GM21423 (cell line): ENCODE results near the gene AGMO.

Experiments
- ATAC-seq: cut with Tn5 transposase; IDR thresholded peaks from one replicate; pipeline ENCODE4 v1.9.1; 2021; ENCODE audit warnings: mild to moderate bottlenecking, moderate library complexity; ENCODE audit not compliant: unreplicated experiment

AGMO gene

DNA sequence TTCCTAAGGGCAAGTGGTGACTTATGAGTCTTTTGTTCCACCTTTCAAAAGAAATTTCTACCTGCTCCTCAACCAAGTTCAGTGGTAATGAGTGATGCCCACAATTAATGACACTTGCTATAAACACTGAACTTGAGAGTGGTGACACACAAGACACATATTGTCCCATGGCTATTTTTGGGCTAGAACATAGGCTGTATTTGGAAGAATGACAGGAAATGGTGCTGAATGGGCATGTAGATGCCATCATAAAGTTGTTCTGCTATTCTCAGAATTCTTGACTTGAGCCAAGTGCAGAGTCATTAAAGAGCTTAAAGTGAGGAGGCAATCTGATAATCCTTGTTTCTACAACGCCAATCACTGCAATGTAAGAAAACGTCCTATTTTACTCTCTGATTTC, 313.3 kb downstream of the AGMO start:
- no peak for ATAC-seq

DNA sequence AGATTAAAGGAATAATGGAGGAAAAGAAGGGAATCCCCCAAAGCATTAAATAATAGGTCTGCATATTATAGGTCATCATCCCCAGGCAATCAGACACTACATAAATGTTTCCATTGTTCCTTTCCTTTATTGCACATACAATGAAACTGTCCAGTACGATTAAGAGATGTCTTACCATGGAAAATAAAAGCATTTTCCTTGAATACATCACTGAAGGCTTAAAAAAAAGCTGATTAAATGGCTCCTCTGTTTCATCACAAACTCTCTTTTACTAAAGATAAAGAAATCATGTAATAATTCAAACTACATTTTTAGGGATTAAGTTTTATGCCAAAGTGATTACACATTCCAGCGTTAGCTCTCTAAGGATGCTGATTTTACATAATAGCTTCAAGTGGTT, 316.0 kb downstream of the AGMO start:
- ATAC-seq, result no peak

DNA sequence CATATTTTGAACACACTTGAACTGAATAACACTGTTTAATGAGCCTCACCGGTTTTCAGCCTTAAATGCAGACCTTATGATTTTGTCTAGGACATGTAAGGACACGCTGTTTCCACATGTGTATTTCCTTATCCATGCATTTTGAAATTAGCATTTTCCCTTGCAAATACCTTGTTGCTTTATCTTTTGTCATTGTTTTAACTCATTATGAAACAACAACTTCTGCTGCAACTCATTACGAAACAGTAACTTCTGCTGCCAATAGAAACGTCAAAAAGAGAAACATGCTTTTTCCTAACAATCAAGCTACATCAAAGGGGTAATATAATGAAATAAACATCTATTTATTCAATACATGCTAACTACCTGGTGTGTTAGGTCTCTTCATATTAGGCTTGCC, 322.0 kb downstream of the AGMO start:
- no peak for ATAC-seq

DNA sequence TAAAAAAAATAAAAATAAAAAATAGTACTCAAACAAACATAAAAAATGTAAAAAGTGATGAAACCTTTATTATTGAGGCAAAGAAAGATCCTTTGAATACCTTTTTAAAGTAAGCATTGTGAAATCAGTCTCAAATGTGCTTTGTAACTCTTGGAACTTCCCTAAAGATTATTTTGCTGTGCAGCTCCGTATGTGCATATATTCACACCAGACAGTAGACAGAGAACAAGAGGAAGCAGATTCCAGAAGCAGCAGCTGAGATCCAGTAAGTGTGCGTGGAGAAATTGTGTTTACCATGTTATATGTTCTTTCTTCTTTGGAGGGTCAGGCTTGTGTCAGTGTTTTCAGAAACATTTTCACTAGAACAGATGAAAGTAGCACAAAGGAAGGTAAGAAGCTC, 324.9 kb downstream of the AGMO start:
- no peak for ATAC-seq

DNA sequence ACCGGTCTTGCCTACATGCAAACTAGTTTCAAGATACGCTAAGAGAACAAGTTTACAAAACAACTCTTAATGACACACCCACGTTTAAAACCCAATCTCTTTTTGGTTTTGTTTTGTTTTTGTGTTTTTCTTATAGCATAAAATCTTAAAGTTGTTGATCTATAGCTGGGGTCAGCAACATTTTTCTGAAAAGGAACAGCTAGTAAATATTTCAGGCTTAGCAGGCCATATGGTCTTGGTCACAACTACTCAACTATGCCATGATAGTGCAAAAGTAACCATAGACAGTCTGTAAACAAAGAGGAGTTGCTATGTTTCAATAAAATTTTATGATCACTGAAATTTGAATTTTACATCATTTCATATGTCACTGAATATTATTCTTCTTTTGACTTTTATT, 327.4 kb downstream of the AGMO start:
- no peak for ATAC-seq

DNA sequence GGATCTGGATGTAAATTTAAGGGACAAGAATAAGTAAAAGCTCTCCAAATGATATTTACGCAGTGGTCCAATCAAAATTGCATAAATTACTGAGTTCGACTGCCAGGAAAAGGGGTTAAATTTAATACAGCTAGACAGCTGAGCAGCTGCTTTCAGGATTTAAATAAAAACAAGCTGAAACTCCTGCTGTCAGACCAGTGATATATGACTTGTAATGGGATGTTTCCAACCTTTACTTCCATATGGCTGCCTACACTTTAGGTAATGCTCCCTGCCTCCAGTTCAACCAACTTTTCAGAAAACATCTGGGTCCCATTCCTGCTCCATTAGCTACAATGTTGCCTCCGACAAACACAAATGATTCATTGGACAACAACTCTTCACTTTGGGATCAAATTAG, 333.0 kb downstream of the AGMO start:
- ATAC-seq, result no peak

DNA sequence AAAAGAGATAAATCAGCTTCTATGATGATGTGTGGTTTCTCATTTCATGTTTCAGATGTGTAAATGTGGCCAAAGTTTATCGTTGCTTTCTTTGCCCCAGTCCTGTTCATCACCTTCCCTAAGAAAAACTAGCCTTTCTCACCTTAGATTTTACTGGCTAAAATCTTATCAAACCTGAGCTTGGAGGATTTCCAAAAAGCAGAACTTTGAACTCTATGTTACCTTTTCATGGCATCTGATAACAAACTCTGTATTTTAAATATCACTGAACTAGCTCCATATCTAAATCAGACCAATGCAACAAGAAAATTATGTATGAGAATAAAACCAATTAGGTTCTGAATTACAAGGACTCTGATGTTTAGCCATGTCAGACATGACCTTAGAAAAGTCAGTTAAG, 335.8 kb downstream of the AGMO start:
- no peak for ATAC-seq

DNA sequence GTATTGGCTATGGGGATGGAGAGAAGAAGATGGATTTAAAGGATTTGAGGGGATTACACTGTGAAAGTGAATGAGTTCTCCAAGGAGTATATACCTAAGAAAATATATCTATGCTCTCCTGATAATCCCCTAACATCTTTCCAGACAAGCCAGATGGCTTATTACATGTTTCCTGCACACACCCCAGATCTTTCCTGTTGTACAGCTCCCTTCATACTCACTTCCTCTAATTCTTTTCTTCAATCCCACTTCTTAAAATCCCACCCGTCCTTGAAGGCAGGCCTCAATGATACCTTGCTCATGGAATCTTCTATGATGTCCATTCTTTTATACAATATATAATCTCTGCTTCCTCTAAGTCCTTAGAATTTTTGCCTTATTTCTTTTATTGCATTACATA, 342.1 kb downstream of the AGMO start:
- no peak for ATAC-seq

DNA sequence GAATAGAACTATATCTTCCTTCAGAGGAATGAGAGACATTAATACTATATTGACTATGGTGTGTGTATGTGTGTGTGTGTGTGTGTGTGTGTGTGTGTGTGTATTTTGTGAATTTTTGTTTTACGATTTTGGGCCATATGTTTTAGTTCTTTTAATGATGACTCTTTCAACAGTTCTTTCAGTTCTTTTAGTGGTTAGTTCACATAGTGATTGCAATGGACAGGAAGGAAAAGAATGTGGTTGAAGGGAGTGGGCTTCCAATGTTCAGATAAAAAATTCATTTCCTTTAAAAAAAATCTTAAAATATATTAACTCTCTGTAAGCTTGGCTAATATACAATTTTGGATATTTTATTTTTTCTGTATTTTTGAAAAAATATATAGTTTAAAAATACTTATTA, 343.6 kb downstream of the AGMO start:
- no peak for ATAC-seq

DNA sequence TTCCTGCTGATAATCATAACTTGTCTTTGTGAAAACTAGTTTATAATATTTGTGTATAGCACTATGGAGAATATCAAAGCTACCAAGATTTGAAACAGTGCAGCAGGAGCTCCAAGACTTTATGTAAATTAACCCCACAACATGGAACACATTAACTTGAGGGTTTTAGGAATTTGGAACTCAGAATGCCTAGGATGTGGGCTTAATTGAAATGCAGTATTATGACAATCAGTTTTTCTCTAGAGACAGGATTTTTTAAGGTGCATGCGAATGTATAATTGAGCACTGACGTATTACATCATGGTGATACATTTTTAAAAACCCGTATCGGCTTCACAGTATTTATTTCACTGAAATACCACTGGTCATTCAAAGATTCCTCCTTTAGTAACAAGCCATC, 346.2 kb downstream of the AGMO start:
- ATAC-seq, result no peak

DNA sequence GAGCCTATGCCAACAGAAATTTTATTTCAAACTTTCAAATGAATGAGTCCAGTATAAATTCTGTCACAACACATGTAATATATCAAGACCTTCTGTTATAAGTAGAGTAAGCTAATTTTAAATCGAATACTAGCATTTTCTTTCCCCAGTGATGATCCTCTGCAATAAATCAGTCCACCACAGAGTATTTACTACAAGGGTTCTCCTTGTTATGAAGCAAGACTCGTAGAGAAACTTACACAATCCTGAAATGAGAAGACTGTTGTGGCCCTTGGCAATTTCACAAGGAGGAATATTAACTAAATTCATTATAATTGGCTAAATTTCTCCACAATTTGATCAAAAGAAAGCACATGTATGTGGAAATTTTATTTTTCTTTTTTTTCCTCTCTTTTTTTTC, 346.8 kb downstream of the AGMO start:
- no peak for ATAC-seq

DNA sequence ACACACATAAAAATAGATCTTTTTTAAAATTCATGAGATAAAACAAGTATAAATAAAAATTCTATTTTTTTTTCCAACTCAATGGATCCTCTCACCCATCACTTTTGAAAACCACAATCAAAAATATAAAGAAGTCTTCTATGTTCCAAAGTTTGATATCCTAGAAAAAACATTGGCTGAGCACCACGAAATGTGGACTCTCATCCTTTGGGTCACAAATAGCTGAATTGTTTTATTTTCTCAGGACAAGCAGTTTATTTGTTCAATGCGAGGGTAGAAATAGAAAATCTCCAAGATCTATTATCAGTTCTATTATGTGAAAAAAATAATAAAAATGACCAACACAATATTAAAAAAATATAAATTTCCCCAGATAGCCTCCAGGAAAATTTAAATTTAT, 348.7 kb downstream of the AGMO start:
- ATAC-seq, result no peak

DNA sequence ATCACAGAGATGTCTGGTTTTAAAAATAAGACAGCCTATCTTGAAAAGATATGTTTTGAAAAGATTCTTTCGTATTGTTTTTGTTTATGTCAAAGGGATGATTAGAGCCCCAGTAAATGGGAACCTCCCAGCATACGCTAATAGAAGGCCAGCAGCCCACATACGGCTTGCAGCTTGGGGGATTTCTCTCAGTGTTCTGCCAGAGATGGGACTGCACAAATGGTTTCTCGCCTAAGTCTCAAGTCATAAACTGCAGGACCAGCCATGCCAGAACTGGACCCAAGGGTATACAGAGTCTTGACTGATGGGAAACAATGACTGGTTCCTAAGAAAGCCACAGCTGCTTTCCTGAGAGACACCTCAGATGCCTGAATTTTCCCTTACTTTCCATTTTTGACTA, 352.4 kb downstream of the AGMO start:
- no peak for ATAC-seq

DNA sequence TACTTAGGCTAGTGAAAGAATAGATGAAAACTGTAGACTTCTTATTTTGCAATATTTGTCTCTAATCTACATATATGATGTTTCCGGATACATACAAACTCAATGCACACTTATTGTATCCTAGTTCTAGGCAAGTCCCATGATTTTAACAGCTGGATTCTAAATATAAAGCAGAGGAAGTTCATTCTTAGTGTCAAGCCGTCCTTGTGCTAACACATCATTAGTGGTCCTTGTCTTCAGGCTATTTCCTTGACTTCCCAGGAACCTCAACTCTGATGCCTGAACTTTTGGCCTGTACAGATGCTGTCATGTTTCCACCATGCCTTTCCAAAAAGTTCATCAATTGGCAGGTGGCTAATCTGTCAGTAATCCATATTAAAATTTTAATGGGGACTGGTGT, 357.4 kb downstream of the AGMO start:
- ATAC-seq, result no peak

DNA sequence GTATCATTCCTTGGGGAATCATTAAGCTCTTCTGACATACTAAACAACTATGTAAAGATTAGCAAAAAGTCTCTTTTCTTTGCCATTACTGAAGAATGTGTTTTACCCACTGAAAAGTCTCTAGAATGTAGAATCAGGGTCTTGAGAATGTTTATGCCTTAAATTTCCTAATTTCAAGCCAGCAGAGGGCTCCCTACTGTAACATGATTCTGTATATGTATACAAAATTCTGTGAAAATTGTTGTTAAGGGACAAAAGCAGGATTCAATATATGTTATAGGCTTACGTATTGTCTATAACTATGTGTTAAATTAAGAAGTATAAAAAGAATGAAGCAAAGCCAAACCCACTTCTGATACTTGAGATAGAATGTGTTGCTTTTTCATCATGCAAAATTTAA, 362.3 kb downstream of the AGMO start:
- ATAC-seq, result no peak

DNA sequence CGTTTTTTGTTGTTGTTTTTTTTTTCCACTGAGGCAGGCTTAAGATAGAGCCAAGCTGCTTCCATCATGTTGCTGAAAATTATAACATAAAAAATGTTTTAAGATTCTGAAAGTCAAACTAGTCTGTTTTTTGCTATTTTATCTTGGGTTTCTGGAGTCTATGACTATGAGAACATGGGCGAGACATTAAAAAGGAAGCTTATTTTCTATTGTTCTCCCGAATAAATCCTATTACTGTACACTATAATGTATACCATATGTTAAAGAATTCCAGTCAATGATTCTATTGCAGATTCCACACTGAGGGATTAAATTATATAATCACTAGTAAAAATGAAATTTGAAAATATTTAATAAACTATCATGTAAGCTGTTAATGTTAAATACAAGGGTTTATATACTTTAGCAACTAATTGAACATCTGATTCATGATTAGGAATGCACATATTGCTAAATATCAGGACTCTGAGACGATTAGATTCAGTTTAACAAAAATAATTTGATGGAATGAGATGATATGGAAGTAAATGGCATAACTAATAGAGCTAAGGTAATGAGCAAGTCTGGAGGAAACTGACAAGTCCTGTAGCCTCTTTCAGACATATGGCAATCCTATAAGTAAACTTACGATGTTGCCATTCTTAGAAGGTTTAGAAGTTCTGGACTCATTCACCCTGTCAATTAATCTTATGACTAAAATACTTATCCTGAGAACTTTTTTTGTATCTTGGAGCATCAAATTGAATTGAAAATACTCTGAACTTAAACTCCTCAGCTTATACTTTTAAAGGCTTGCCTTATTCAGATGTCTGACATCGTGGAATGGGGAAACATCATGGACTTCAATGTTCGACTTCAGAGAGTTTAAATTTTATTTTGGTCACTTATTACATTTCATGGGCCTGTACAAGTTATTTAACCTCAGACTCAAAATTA, 364.5 kb downstream of the AGMO start:
- ATAC-seq, result no peak

DNA sequence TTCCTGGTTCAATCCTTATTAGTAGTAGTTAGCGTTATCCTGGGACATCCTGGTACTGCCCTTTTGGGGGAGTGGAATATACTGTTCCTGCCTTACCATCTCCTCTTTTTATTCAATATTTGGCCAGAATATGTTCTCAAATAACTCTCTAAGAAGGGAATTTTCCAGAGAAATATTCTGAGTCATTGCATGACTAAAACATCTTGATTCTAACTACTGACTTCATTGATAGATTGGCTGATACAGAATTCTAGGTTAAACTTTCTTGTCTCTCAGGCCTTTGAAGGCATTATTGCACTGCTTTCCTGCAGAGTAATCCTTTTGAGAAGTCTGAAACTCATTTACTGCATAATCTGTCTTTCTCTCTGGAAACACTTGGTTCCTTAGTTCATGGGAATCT, 383.8 kb downstream of the AGMO start:
- no peak for ATAC-seq

DNA sequence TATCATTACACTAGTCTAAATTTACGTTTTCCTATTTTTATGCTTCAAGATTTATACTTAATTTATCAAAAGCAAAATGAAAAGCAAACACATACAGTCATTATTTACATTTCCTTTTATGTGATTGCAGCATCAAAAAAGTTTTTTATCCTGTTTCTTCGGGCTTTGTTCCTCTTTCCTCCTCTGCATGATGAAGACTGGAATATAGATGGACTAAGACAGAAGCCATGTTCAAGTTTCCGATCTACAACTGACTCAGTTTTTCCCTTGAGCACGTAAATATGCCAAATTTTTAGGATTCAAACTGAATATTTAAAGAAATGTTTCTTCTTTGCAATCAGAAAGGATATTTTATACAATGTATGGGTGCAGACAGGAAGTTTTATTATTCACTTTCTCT, 385.7 kb downstream of the AGMO start:
- ATAC-seq, result no peak

DNA sequence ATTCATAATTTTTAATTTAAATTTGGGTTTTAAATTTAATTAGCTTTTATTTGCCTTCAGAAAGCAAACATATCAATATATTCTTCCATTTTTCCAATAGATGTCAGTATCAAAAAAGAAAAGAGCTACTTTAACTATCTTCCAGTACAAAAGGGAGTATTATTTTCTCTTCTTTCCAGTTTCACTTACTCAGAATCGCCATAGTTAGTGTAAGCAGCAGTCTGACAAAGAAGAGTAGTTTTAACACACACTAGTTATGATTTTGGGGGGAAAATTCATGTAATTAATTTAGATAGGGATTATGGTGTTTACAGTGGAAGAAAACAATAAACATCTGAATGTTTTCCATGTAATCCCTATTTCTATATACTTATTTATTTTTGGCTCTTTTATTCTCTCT, 386.7 kb downstream of the AGMO start:
- ATAC-seq, result no peak

DNA sequence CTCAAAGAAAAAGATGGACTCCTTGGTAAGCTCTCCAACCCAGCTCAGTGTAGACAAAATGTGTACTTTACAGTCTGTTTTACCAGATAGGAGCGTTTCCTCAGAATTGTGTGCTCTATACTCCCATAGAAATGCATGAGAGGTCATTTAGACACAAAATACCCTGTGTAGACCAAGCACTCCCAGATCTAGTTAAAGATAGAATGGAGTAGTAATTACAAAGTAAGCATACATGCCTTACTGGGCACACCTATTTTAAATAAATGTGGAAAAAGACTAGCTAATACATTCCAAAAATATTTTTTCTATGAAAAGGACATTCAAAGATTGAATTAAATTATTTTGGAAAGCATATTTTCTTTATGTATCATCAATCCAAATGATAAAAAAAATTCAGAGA, 387.3 kb downstream of the AGMO start:
- ATAC-seq, result no peak

DNA sequence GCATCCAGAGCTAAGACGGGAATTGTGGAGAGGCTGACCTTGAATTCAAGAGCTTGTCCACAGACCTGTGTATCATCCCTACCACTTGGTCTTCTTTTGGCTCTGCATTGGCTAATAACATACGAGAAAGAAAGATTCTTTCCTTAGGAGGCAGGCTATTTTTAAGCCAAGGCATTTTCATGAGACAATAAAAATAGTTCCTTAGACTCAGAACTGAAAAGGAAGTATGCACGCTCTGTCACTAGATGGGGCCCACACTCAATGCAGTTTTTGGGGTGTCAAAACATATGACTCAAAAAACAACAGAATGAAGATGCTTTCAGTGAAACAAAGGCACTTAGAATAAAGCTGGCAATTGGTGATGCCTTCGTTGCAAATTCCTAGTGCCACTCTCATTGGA, 393.3 kb downstream of the AGMO start:
- ATAC-seq, result no peak

DNA sequence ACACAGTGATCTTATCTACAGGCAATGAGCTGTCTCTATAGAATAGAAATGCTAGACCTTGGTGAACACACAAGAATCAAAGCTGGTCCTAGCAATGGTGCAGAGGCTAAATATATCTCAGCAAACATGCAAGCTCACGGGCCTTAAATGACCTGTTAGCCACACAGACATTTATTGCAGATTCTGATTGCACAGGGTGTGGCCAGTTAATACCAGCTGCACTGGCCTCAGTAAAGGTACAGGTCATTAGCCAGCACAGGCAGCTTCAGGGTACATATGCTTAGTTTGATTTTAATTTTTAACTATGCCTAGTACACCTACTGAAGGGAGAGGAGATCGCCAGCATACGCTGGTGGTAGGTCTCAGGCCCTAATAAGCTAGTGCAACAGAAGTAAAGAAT, 393.9 kb downstream of the AGMO start:
- ATAC-seq, result no peak

DNA sequence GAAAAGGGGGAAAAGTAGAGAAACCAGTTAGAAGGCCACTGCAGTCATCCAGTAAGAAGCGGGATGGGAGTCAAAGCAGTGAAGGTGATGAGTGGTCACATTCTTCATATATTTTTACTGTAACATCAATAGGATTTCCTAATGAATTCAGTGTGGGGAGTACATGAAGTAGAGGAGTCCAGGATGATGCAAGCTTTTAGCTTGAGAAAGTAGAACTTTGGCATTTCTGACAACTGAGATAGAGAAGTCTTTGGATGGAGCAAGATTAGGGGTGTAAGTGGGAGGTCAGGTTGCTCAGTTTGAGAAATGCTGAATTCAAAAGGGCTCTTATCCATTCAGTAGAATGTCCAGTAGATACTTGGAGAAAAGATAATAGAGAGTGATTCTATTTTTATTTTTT, 395.2 kb downstream of the AGMO start:
- ATAC-seq, result no peak
